MM.1S (cell line): Measurements from ENCODE around the gene PLEKHH1.
"Not testable (repeated sequence)": the region's sequence is repeated elsewhere in the genome, so short reads cannot be mapped to it uniquely, and the experiment has no call there.

Source experiments
- DNase-seq: peaks from one replicate; pipeline ENCODE4 v3.0.0-alpha.2; 2015
- H2AFZ ChIP-seq: fragments of 300-600 bp; sonication (generic); 2 replicates; pipeline ENCODE4 v1.6.0; 2016; ENCODE audit warnings: antibody characterized with exemption, low read length
- H3F3A ChIP-seq: fragments of 300-600 bp; sonication (generic); 2 replicates; pipeline ENCODE4 v1.6.1; 2016; ENCODE audit warnings: mild to moderate bottlenecking, antibody characterized with exemption, low read length, moderate library complexity, mixed read lengths; ENCODE audit not compliant: insufficient read depth
- H3K27ac ChIP-seq: fragments of 300-600 bp; sonication (generic); 2 replicates; pipeline ENCODE4 v1.5.1; 2016; ENCODE audit warnings: mild to moderate bottlenecking, low read length
- H3K27me3 ChIP-seq: fragments of 300-600 bp; sonication (generic); replicated peaks from 2 replicates; pipeline ENCODE4 v1.6.0; 2016; ENCODE audit warnings: low read length; ENCODE audit not compliant: insufficient read depth
- H3K36me3 ChIP-seq: fragments of 300-600 bp; sonication (generic); replicated peaks from 2 replicates; pipeline ENCODE4 v1.6.1; 2016; ENCODE audit warnings: mild to moderate bottlenecking, low read length, mixed read lengths; ENCODE audit not compliant: insufficient read depth
- H3K4me1 ChIP-seq: fragments of 300-600 bp; sonication (generic); 2 replicates; pipeline ENCODE4 v1.6.1; 2016; ENCODE audit warnings: low read length, mixed read lengths
- H3K4me2 ChIP-seq: fragments of 300-600 bp; sonication (generic); 2 replicates; pipeline ENCODE4 v1.6.0; 2016; ENCODE audit warnings: low read depth, low read length
- H3K4me3 ChIP-seq: fragments of 300-600 bp; sonication (generic); 2 replicates; pipeline ENCODE4 v1.5.1; 2016; ENCODE audit warnings: low read length, mixed read lengths
- H3K79me2 ChIP-seq: fragments of 300-600 bp; sonication (generic); 2 replicates; pipeline ENCODE4 v1.6.1; 2016; ENCODE audit warnings: mixed run types, low read length, mixed read lengths
- H3K9ac ChIP-seq: fragments of 300-600 bp; sonication (generic); 2 replicates; pipeline ENCODE4 v1.6.1; 2016; ENCODE audit warnings: low read length, mixed read lengths
- H3K9me2 ChIP-seq: fragments of 300-600 bp; sonication (generic); replicated peaks from 2 replicates; pipeline ENCODE4 v1.6.1; 2016; ENCODE audit warnings: mild to moderate bottlenecking, low read length, mixed read lengths; ENCODE audit not compliant: insufficient read depth
- H3K9me3 ChIP-seq: fragments of 300-600 bp; sonication (generic); replicated peaks from 2 replicates; pipeline ENCODE4 v1.6.1; 2016; ENCODE audit warnings: mild to moderate bottlenecking, low read length, mixed read lengths; ENCODE audit not compliant: insufficient read depth
- H4K20me1 ChIP-seq: fragments of 300-600 bp; sonication (generic); 2 replicates; pipeline ENCODE4 v1.6.1; 2016; ENCODE audit warnings: mild to moderate bottlenecking, low read length, moderate library complexity, mixed read lengths; ENCODE audit not compliant: insufficient read depth
- EZH2 ChIP-seq: fragments of 300-600 bp; sonication (generic); optimal IDR thresholded peaks from 2 replicates; pipeline ENCODE3; 2017; ENCODE audit warnings: low read depth, mild to moderate bottlenecking, antibody characterized with exemption, low read length, mixed read lengths
- EZH2phosphoT487 ChIP-seq: fragments of 300-600 bp; sonication (generic); IDR thresholded peaks from 2 replicates; pipeline ENCODE4 v1.6.1; 2018; ENCODE audit warnings: antibody characterized with exemption, low read length
- TF ChIP-seq, protein P1 (sequence below): fragments of 300-600 bp; sonication (generic); IDR thresholded peaks from 2 replicates; pipeline ENCODE4 v1.5.1; 2016; ENCODE audit warnings: antibody characterized with exemption, low read length, mixed read lengths

Gene PLEKHH1

DNA sequence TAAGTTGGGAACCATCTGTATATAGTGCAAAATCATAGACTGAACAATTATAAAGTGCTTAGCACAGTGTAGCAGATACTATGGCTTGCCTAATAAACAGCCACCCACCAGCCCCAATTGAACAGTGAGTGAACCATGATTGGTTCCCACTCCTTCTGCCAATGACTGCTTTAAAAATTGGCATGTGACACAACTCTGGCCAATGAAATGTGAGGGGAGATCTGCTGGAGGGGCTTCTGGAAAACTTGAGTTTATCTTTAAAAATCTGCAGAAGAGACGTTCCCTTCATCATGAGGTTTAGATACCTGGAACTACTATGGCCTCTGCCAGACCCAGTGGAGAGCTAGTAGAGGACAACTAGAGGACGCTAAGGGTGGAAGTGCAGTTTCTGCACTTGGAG is 62.3 kb downstream of the PLEKHH1 start:
- no peak overlapping the region for H3K27ac ChIP-seq
- no peak for TF ChIP-seq EZH2
- no peak for TF ChIP-seq EZH2phosphoT487
- TF ChIP-seq, protein P1, sequence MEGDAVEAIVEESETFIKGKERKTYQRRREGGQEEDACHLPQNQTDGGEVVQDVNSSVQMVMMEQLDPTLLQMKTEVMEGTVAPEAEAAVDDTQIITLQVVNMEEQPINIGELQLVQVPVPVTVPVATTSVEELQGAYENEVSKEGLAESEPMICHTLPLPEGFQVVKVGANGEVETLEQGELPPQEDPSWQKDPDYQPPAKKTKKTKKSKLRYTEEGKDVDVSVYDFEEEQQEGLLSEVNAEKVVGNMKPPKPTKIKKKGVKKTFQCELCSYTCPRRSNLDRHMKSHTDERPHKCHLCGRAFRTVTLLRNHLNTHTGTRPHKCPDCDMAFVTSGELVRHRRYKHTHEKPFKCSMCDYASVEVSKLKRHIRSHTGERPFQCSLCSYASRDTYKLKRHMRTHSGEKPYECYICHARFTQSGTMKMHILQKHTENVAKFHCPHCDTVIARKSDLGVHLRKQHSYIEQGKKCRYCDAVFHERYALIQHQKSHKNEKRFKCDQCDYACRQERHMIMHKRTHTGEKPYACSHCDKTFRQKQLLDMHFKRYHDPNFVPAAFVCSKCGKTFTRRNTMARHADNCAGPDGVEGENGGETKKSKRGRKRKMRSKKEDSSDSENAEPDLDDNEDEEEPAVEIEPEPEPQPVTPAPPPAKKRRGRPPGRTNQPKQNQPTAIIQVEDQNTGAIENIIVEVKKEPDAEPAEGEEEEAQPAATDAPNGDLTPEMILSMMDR = no peak
- H2AFZ ChIP-seq = no peak overlapping the region
- H3K9ac ChIP-seq = no peak overlapping the region
- no peaks in the 10 kb centered on the region for H3K4me1 ChIP-seq
- H3K9me2 ChIP-seq = no peaks in the 10 kb centered on the region
- no peaks in the 10 kb centered on the region for H3K27me3 ChIP-seq
- no peaks in the 10 kb centered on the region for H4K20me1 ChIP-seq
- H3F3A ChIP-seq = no peaks in the 10 kb centered on the region
- DNase-seq = no peak
- no peak overlapping the region for H3K4me3 ChIP-seq
- no peaks in the 10 kb centered on the region for H3K9me3 ChIP-seq
- no peaks in the 10 kb centered on the region for H3K36me3 ChIP-seq
- H3K4me2 ChIP-seq = no peak overlapping the region
- H3K79me2 ChIP-seq = no peaks in the 10 kb centered on the region

DNA sequence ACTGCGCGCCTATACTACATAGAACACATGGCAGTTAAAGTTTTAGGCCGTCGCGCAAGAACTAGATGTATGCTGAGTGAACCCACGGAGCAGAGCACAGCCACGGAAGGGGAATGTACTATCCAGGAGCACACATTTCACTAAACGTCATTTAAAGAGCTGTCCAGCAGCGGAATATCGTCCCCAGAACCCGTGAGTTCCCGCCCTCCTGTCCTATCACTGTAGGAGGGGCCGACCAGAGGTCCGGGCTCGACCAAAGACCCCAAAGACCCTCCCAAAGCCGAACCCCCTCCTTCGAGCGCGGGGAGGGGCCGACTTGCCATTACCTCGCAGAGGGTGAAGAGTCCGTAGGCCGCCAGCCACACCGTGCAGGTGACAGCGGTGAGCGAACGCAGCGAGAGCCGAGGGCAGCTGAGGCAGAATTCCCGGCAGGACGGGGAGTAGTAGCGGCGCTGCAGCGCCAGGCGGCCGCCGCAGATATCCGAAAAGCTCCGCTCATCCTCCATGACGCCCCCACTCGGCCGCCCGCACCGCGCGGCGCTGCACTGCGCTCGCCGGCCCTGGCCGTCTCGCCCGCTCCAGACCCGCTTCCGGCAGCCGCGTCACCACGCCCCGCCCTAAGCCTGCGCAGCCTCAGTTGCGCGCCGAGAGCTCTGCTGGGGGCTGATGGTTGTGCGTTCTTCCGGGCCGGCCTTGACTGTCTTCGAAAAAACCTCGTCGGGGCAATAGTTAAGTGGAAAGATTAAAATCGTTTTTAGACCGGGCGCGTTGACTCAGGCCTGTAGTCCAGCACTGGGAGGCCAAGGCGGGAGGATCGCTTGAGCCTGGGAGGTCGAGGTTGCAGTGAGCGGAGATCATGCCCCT is 66.8 kb downstream of the PLEKHH1 start, which contains the start of gene PIGH:
TSS of gene PIGH (minus strand) at position 571 of the 864 bp plus-strand sequence. CDS start at position 506, 65 bp downstream.
- no peaks in the 10 kb centered on the region for H3K36me3 ChIP-seq
- no peaks in the 10 kb centered on the region for H3K4me1 ChIP-seq
- H3K9ac ChIP-seq = peak within 1 kb of the TSS; percentile 59; the same call in 1 of the 2 replicates
- no peaks in the 10 kb centered on the region for H3K9me3 ChIP-seq
- H2AFZ ChIP-seq = peak within 1 kb of the TSS; percentile 82
- H3K27ac ChIP-seq = peak within 1 kb of the TSS; percentile 34; the same call in 1 of the 2 replicates
- TF ChIP-seq EZH2 (no peak), EZH2phosphoT487 (no peak)
- TF ChIP-seq, protein P1 = peak; percentile 45
- H3K9me2 ChIP-seq = no peaks in the 10 kb centered on the region
- no peaks in the 10 kb centered on the region for H3F3A ChIP-seq
- H3K79me2 ChIP-seq = no peaks in the 10 kb centered on the region
- peak within 1 kb of the TSS; percentile 55 for H3K4me2 ChIP-seq
- peak within 1 kb of the TSS; percentile 82 for H3K4me3 ChIP-seq
- H3K27me3 ChIP-seq = no peaks in the 10 kb centered on the region
- no peaks in the 10 kb centered on the region for H4K20me1 ChIP-seq
- DNase-seq = peak; percentile 83

DNA sequence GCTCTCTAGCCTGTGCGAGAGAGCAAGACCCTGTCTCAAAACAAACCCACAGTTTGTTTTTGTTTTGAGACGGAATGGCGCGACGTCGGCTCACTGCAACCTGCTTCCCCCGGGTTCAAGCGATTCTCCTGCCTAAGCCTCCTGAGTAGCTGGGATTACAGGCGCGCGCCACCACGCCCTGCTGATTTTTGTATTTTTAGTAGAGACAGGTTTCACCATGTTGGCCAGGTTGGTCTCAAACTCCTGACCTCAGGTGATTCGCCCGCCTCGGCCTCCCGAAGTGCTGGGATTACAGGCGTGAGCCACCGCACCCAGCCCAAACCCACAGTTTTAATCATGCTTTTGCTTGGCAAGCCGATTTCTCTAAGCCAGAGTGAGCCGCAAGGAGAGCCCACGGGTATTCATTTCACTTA is 67.5 kb downstream of the PLEKHH1 start:
- H3K9ac ChIP-seq, H3K27ac ChIP-seq: not testable (repeated sequence)
- peak overlapping the region; percentile 80 for H2AFZ ChIP-seq

DNA sequence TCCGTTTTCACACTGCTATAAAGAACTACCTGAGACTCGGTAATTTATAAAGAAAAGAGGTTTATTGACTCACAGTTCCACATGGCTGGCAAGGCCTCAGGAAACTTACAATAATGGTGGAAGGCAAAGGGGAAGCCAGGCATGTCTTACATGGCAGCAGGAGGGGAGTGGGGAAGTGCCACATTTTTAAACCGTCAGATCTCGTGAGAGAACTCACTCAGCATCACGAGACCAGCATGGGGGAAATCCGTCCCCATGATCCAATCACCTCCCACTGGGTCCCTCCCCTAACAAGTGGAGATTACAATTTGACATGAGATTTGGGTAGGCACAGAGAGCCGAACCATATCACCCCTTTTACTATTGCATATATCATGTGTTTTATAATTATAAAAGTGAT is 69.0 kb downstream of the PLEKHH1 start:
- Histone ChIP-seq H3K27ac (no peak overlapping the region), H3K9me2 (no peaks in the 10 kb centered on the region), H3K27me3 (no peaks in the 10 kb centered on the region), H3F3A (no peaks in the 10 kb centered on the region), H3K9me3 (no peaks in the 10 kb centered on the region), H3K4me3 (no peak overlapping the region), H3K36me3 (no peaks in the 10 kb centered on the region), H3K79me2 (no peaks in the 10 kb centered on the region), H3K9ac (no peak overlapping the region), H4K20me1 (no peaks in the 10 kb centered on the region), H3K4me1 (no peaks in the 10 kb centered on the region), H2AFZ (no peak overlapping the region), H3K4me2 (no peak overlapping the region)
- TF ChIP-seq EZH2phosphoT487 = no peak
- TF ChIP-seq, protein P1 = no peak
- no peak for TF ChIP-seq EZH2
- no peak for DNase-seq

More for the DNA sequence above, 67.5 kb downstream of the PLEKHH1 start:
- not testable (repeated sequence) for H3K9me2 ChIP-seq, H3K36me3 ChIP-seq, H3K27me3 ChIP-seq, DNase-seq, H3K9me3 ChIP-seq, H3K4me1 ChIP-seq, H3F3A ChIP-seq, H4K20me1 ChIP-seq, H3K79me2 ChIP-seq
- Histone ChIP-seq H3K4me3 (0 out of 2 replicates have a peak overlapping the region, but pooled peaks have one; percentile 82), H3K4me2 (peak overlapping the region; percentile 55; the same call in 1 of the 2 replicates)
